Trophoblast cell (in vitro differentiated cells and primary cell): ENCODE data around the gene METTL9.

Source experiments
- DNase-seq, 2 donors: peaks; one replicate each; pipeline ENCODE4 v3.0.0-alpha.2; 2016
- H2AFZ ChIP-seq: 2 replicates; pipeline ENCODE4 v1.6.1; 2013; ENCODE audit warnings: low read length, moderate library complexity, mild to moderate bottlenecking; ENCODE audit not compliant: insufficient read depth, poor library complexity
- H2AK5ac ChIP-seq: 2 replicates; pipeline ENCODE4 v1.6.1; 2013; ENCODE audit warnings: mild to moderate bottlenecking, low read length
- H2BK120ac ChIP-seq: 2 replicates; pipeline ENCODE4 v1.6.1; 2013; ENCODE audit warnings: low read length, mild to moderate bottlenecking, moderate library complexity; ENCODE audit not compliant: insufficient read depth, poor library complexity
- H2BK12ac ChIP-seq: 2 replicates; pipeline ENCODE4 v1.6.1; 2013; ENCODE audit warnings: mild to moderate bottlenecking, low read length, moderate library complexity
- H2BK5ac ChIP-seq: 2 replicates; pipeline ENCODE4 v1.6.1; 2013; ENCODE audit warnings: low read length, low read depth, moderate library complexity, mild to moderate bottlenecking; ENCODE audit not compliant: poor library complexity
- H3K14ac ChIP-seq: 2 replicates; pipeline ENCODE4 v1.6.1; 2013; ENCODE audit warnings: mild to moderate bottlenecking, low read length
- H3K18ac ChIP-seq: 2 replicates; pipeline ENCODE4 v1.6.1; 2013; ENCODE audit warnings: mild to moderate bottlenecking, low read length
- H3K23ac ChIP-seq: 2 replicates; pipeline ENCODE4 v1.6.1; 2013; ENCODE audit warnings: low read length
- H3K27ac ChIP-seq: 2 replicates; pipeline ENCODE4 v1.5.1; 2013; ENCODE audit warnings: low read depth, mild to moderate bottlenecking, inconsistent platforms, low read length, moderate library complexity
- H3K27me3 ChIP-seq: 2 replicates; pipeline ENCODE4 v1.6.1; 2013; ENCODE audit warnings: inconsistent platforms, mild to moderate bottlenecking, low read length, moderate library complexity; ENCODE audit not compliant: insufficient read depth
- H3K36me3 ChIP-seq, 2 experiments: 1 replicate in 1 of 2; 2 replicates in 1 of 2; pipeline ENCODE4 v1.6.1; 2013; ENCODE audit warnings: low read length in 2 of 2, mild to moderate bottlenecking in 2 of 2, moderate library complexity in 1 of 2; ENCODE audit not compliant: insufficient read depth in 2 of 2, control insufficient read depth in 1 of 2
- H3K4ac ChIP-seq: 2 replicates; pipeline ENCODE4 v1.6.1; 2013; ENCODE audit warnings: low read depth, mild to moderate bottlenecking, low read length, moderate library complexity
- H3K4me1 ChIP-seq, 2 experiments: 1 replicate in 1 of 2; 2 replicates in 1 of 2; pipeline ENCODE4 v1.6.1; 2013; ENCODE audit warnings: low read length in 2 of 2, mild to moderate bottlenecking in 2 of 2, moderate library complexity in 1 of 2; ENCODE audit not compliant: insufficient read depth in 2 of 2, control insufficient read depth in 1 of 2
- H3K4me2 ChIP-seq: 2 replicates; pipeline ENCODE4 v1.6.1; 2013; ENCODE audit warnings: inconsistent platforms, mild to moderate bottlenecking, low read length, moderate library complexity
- H3K4me3 ChIP-seq: 2 replicates; pipeline ENCODE4 v1.5.1; 2013; ENCODE audit warnings: mild to moderate bottlenecking, low read depth, low read length, inconsistent platforms
- H3K79me1 ChIP-seq: one replicate; pipeline ENCODE4 v1.6.1; 2013; ENCODE audit warnings: low read length
- H3K79me2 ChIP-seq: 2 replicates; pipeline ENCODE4 v1.6.1; 2013; ENCODE audit warnings: low read length, mild to moderate bottlenecking; ENCODE audit not compliant: control insufficient read depth, insufficient read depth, poor library complexity
- H3K9ac ChIP-seq: 2 replicates; pipeline ENCODE4 v1.6.1; 2013; ENCODE audit warnings: mild to moderate bottlenecking, low read length
- H3K9me3 ChIP-seq: 2 replicates; pipeline ENCODE4 v1.6.1; 2013; ENCODE audit warnings: low read depth, mild to moderate bottlenecking, control low read depth, inconsistent platforms, low read length; ENCODE audit not compliant: insufficient read depth
- H4K12ac ChIP-seq: 2 replicates; pipeline ENCODE4 v1.6.1; 2013; ENCODE audit warnings: low read depth, mild to moderate bottlenecking, low read length, moderate library complexity
- H4K8ac ChIP-seq: 2 replicates; pipeline ENCODE4 v1.6.1; 2013; ENCODE audit warnings: low read depth, mild to moderate bottlenecking, low read length, moderate library complexity
- H4K91ac ChIP-seq: one replicate; pipeline ENCODE4 v1.6.1; 2013; ENCODE audit warnings: low read depth, mild to moderate bottlenecking, low read length, moderate library complexity
- WGBS: extraction: QIAGEN DNeasy Blood & Tissue Kit; methylation state at CpG from one replicate; pipeline ENCODE4 v1.1.7; 2013; ENCODE audit warnings: missing lambda C conversion rate; ENCODE audit not compliant: insufficient read length, insufficient coverage; ENCODE audit errors: extremely low coverage; 5-methylcytosine and 5-hydroxymethylcytosine counted together

Gene METTL9

GRCh38 chr16:21651515-21651914 lies 52.1 kb downstream of the METTL9 start:
- no peak overlapping the region for H3K23ac ChIP-seq
- no peak overlapping the region for H3K18ac ChIP-seq
- no peak overlapping the region for H2AFZ ChIP-seq
- DNase-seq = no peak
- no peak overlapping the region for H4K91ac ChIP-seq
- WGBS = no CpG with 5 or more reads among the region's 3 CpGs
- H3K79me1 ChIP-seq = no peaks in the 10 kb centered on the region
- no peak overlapping the region for H2BK5ac ChIP-seq
- H3K4ac ChIP-seq = no peak overlapping the region
- H3K4me1 ChIP-seq = no peaks in the 10 kb centered on the region
- no peaks in the 10 kb centered on the region for H3K27me3 ChIP-seq
- peaks cover 0 to 8% of the 10 kb centered on the region in 2 experiments for H3K36me3 ChIP-seq
- no peaks in the 10 kb centered on the region for H3K9me3 ChIP-seq
- H3K27ac ChIP-seq = no peak overlapping the region
- no peak overlapping the region for H2AK5ac ChIP-seq
- no peak overlapping the region for H4K8ac ChIP-seq
- no peak overlapping the region for H3K4me2 ChIP-seq
- H4K12ac ChIP-seq = no peak overlapping the region
- no peak overlapping the region for H2BK12ac ChIP-seq
- no peak overlapping the region for H3K14ac ChIP-seq
- H2BK120ac ChIP-seq = no peak overlapping the region
- H3K4me3 ChIP-seq = no peak overlapping the region
- H3K9ac ChIP-seq = no peak overlapping the region
- no peaks in the 10 kb centered on the region for H3K79me2 ChIP-seq

GRCh38 chr16:21652453-21652852 lies 53.1 kb downstream of the METTL9 start, which contains the start of gene IGSF6:
TSS of gene IGSF6 (minus strand) at chr16:21652608. CDS start at chr16:21652598, 10 bp downstream.
- H3K4me2 ChIP-seq = no peak within 1 kb of the TSS
- H3K9ac ChIP-seq = no peak within 1 kb of the TSS
- H4K91ac ChIP-seq = no peak within 1 kb of the TSS
- H3K79me1 ChIP-seq = no peaks in the 10 kb centered on the region
- no peak within 1 kb of the TSS for H4K12ac ChIP-seq
- DNase-seq = peak in 1 of 2 donors; percentile 21
- no peak within 1 kb of the TSS for H3K23ac ChIP-seq
- no peak within 1 kb of the TSS for H2AK5ac ChIP-seq
- H3K4me3 ChIP-seq = no peak within 1 kb of the TSS
- no peak within 1 kb of the TSS for H2BK12ac ChIP-seq
- H3K27me3 ChIP-seq = no peaks in the 10 kb centered on the region
- peaks cover 0 to 5% of the 10 kb centered on the region in 2 experiments for H3K36me3 ChIP-seq
- no peak within 1 kb of the TSS for H4K8ac ChIP-seq
- H3K79me2 ChIP-seq = no peaks in the 10 kb centered on the region
- no peak within 1 kb of the TSS for H3K14ac ChIP-seq
- H2BK5ac ChIP-seq = no peak within 1 kb of the TSS
- H3K9me3 ChIP-seq = no peaks in the 10 kb centered on the region
- WGBS = no CpG with 5 or more reads among the region's 6 CpGs
- no peak within 1 kb of the TSS for H3K18ac ChIP-seq
- no peak within 1 kb of the TSS for H2AFZ ChIP-seq
- no peaks in the 10 kb centered on the region for H3K4me1 ChIP-seq
- no peak within 1 kb of the TSS for H3K27ac ChIP-seq
- H3K4ac ChIP-seq = no peak within 1 kb of the TSS
- H2BK120ac ChIP-seq = no peak within 1 kb of the TSS

DNA sequence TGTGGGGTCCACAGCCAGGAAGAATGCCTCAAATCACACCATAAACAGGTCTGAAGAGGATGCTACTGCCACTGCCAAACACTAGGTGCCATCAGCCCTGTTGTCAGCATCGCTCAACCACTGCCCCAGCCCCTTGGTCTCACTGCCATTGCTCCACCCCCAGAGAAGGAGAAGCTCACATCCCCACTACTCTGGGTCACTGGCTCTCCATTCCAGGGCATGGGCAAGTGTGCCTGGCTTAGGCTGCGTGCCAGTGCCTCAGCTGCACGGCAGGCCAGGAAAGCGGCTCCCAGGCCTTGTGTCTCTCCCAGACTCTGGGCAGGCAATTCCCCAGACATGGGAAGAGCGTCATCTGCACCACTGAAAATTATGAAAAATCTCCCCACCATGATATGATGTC lies 54.2 kb downstream of the METTL9 start:
- no CpG with 5 or more reads among the region's 5 CpGs for WGBS
- H4K12ac ChIP-seq = no peak overlapping the region
- no peak overlapping the region for H3K4ac ChIP-seq
- H4K8ac ChIP-seq = no peak overlapping the region
- no peak overlapping the region for H3K18ac ChIP-seq
- H2BK12ac ChIP-seq = no peak overlapping the region
- H2BK5ac ChIP-seq = no peak overlapping the region
- H3K79me1 ChIP-seq = no peaks in the 10 kb centered on the region
- H3K4me3 ChIP-seq = no peak overlapping the region
- no peak overlapping the region for H3K27ac ChIP-seq
- H3K79me2 ChIP-seq = no peaks in the 10 kb centered on the region
- H3K4me2 ChIP-seq = no peak overlapping the region
- no peak overlapping the region for H4K91ac ChIP-seq
- H3K36me3 ChIP-seq = peaks cover 0 to 2% of the 10 kb centered on the region in 2 experiments
- H2AFZ ChIP-seq = no peak overlapping the region
- H2BK120ac ChIP-seq = no peak overlapping the region
- no peak overlapping the region for H3K23ac ChIP-seq
- H3K27me3 ChIP-seq = no peaks in the 10 kb centered on the region
- DNase-seq = no peak
- no peaks in the 10 kb centered on the region for H3K9me3 ChIP-seq
- H3K9ac ChIP-seq = no peak overlapping the region
- H2AK5ac ChIP-seq = no peak overlapping the region
- no peaks in the 10 kb centered on the region for H3K4me1 ChIP-seq
- H3K14ac ChIP-seq = no peak overlapping the region

- Histone ChIP-seq H3K9ac (no peak overlapping the region), H2AFZ (no peak overlapping the region), H2AK5ac (no peak overlapping the region), H2BK12ac (no peak overlapping the region), H3K4me2 (no peak overlapping the region), H3K27ac (no peak overlapping the region), H3K4me1 (no peaks in the 10 kb centered on the region), H3K9me3 (no peaks in the 10 kb centered on the region), H2BK5ac (no peak overlapping the region), H4K8ac (no peak overlapping the region), H3K23ac (no peak overlapping the region), H3K27me3 (no peaks in the 10 kb centered on the region), H3K79me1 (no peaks in the 10 kb centered on the region), H3K79me2 (no peaks in the 10 kb centered on the region), H3K18ac (no peak overlapping the region), H3K36me3 (peaks cover 0 to 2% of the 10 kb centered on the region in 2 experiments), H2BK120ac (no peak overlapping the region), H3K14ac (no peak overlapping the region), H3K4ac (no peak overlapping the region), H4K12ac (no peak overlapping the region), H3K4me3 (no peak overlapping the region), H4K91ac (no peak overlapping the region)
- no CpG with 5 or more reads among the region's 1 CpG for WGBS
- no peak for DNase-seq
Observed at GRCh38 chr16:21654466-21654865, 55.1 kb downstream of the METTL9 start.
